H9 (cell line): ENCODE measurements around the gene PTF1A. TPM values are rescaled to one million over a fixed set of nuclear protein-coding genes. Genes with fewer than 3 reads are reported as not detected.

Experiments used
- DNase-seq: peaks from one replicate; pipeline ENCODE4 v3.0.0-alpha.2; 2017
- H2AFZ ChIP-seq: one replicate; pipeline ENCODE4 v1.6.1; 2013; ENCODE audit warnings: mild to moderate bottlenecking, low read length, control low read depth, moderate library complexity
- H2AK5ac ChIP-seq: 2 replicates; pipeline ENCODE4 v1.6.1; 2013; ENCODE audit warnings: low read length, control low read depth, mixed read lengths; ENCODE audit not compliant: insufficient read length
- H2BK120ac ChIP-seq: one replicate; pipeline ENCODE4 v1.6.1; 2013; ENCODE audit warnings: low read depth, mild to moderate bottlenecking, low read length, control low read depth, inconsistent platforms; ENCODE audit not compliant: poor library complexity, severe bottlenecking
- H2BK12ac ChIP-seq: 2 replicates; pipeline ENCODE4 v1.6.1; 2013; ENCODE audit warnings: low read length, control low read depth, mixed read lengths, low read depth; ENCODE audit not compliant: insufficient read length
- H2BK15ac ChIP-seq: 2 replicates; pipeline ENCODE4 v1.6.1; 2013; ENCODE audit warnings: low read depth, low read length, control low read depth
- H2BK20ac ChIP-seq: one replicate; pipeline ENCODE4 v1.6.1; 2013; ENCODE audit warnings: low read depth, mild to moderate bottlenecking, low read length, control low read depth, inconsistent platforms; ENCODE audit not compliant: poor library complexity, severe bottlenecking
- H2BK5ac ChIP-seq: 2 replicates; pipeline ENCODE4 v1.6.1; 2013; ENCODE audit warnings: low read length, control low read depth, mixed read lengths; ENCODE audit not compliant: insufficient read length
- H3K14ac ChIP-seq: 2 replicates; pipeline ENCODE4 v1.6.1; 2013; ENCODE audit warnings: low read length, control low read depth; ENCODE audit not compliant: insufficient read depth
- H3K18ac ChIP-seq: 2 replicates; pipeline ENCODE4 v1.6.1; 2013; ENCODE audit warnings: low read depth, mild to moderate bottlenecking, mixed read lengths, low read length, control low read depth; ENCODE audit not compliant: insufficient read length
- H3K23ac ChIP-seq: 2 replicates; pipeline ENCODE4 v1.6.1; 2013; ENCODE audit warnings: low read length, control low read depth, mixed read lengths, low read depth; ENCODE audit not compliant: insufficient read length
- H3K23me2 ChIP-seq: 2 replicates; pipeline ENCODE4 v1.6.1; 2013; ENCODE audit warnings: low read depth, mild to moderate bottlenecking, mixed read lengths, low read length, control low read depth; ENCODE audit not compliant: insufficient read length, poor library complexity, severe bottlenecking
- H3K27ac ChIP-seq: 2 replicates; pipeline ENCODE4 v1.5.1; 2013; ENCODE audit warnings: low read length, control low read depth, mixed read lengths, low read depth; ENCODE audit not compliant: insufficient read length
- H3K27me3 ChIP-seq: 2 replicates; pipeline ENCODE4 v1.6.1; 2013; ENCODE audit warnings: low read length, control low read depth, inconsistent platforms; ENCODE audit not compliant: insufficient read depth
- H3K4ac ChIP-seq: 2 replicates; pipeline ENCODE4 v1.6.1; 2013; ENCODE audit warnings: low read depth, mild to moderate bottlenecking, control low read depth, inconsistent platforms, low read length, moderate library complexity
- H3K4me1 ChIP-seq: 2 replicates; pipeline ENCODE4 v1.6.1; 2013; ENCODE audit warnings: low read length, control low read depth, inconsistent platforms; ENCODE audit not compliant: insufficient read depth
- H3K4me2 ChIP-seq: 2 replicates; pipeline ENCODE4 v1.6.1; 2013; ENCODE audit warnings: low read length, control low read depth, mixed read lengths; ENCODE audit not compliant: insufficient read length, insufficient read depth
- H3K56ac ChIP-seq: 2 replicates; pipeline ENCODE4 v1.6.1; 2013; ENCODE audit warnings: low read depth, mild to moderate bottlenecking, mixed read lengths, low read length, control low read depth; ENCODE audit not compliant: insufficient read length
- H3K79me1 ChIP-seq: 2 replicates; pipeline ENCODE4 v1.6.1; 2013; ENCODE audit warnings: low read depth, mild to moderate bottlenecking, moderate library complexity, low read length, control low read depth, inconsistent platforms; ENCODE audit not compliant: insufficient read depth, poor library complexity, severe bottlenecking
- H3K79me2 ChIP-seq: 2 replicates; pipeline ENCODE4 v1.6.1; 2013; ENCODE audit warnings: low read length, control low read depth, inconsistent platforms; ENCODE audit not compliant: insufficient read depth
- H3K9ac ChIP-seq: 2 replicates; pipeline ENCODE4 v1.6.1; 2013; ENCODE audit warnings: low read length, control low read depth, mixed read lengths; ENCODE audit not compliant: insufficient read length; ENCODE audit errors: extremely low read depth
- H3K9me3 ChIP-seq: one replicate; pipeline ENCODE4 v1.6.1; 2013; ENCODE audit warnings: low read depth, low read length, inconsistent platforms; ENCODE audit not compliant: control insufficient read depth
- H3T11ph ChIP-seq: one replicate; pipeline ENCODE4 v1.6.1; 2013; ENCODE audit warnings: mild to moderate bottlenecking, low read length, control low read depth, inconsistent platforms
- H4K20me1 ChIP-seq: one replicate; pipeline ENCODE4 v1.6.1; 2013; ENCODE audit not compliant: control insufficient read depth, insufficient read length, insufficient read depth
- H4K5ac ChIP-seq: 2 replicates; pipeline ENCODE4 v1.6.1; 2013; ENCODE audit warnings: low read depth, mild to moderate bottlenecking, mixed read lengths, low read length, control low read depth; ENCODE audit not compliant: insufficient read length
- H4K8ac ChIP-seq: replicated peaks from 2 replicates; pipeline ENCODE4 v1.6.1; 2013; ENCODE audit warnings: low read length, control low read depth, mixed read lengths, low read depth; ENCODE audit not compliant: insufficient read length
- H4K91ac ChIP-seq: 2 replicates; pipeline ENCODE4 v1.6.1; 2013; ENCODE audit warnings: low read depth, mild to moderate bottlenecking, moderate library complexity, mixed read lengths, low read length, control low read depth; ENCODE audit not compliant: insufficient read length
- H3K27ac Mint-ChIP-seq, 3 experiments: 2 replicates in 2 of 3; 3 replicates in 1 of 3; pipeline ENCODE4 v1.8.0; 2020 to 2021; ENCODE audit warnings: mixed read lengths in 3 of 3, mild to moderate bottlenecking in 1 of 3, moderate library complexity in 1 of 3
- H3K27me3 Mint-ChIP-seq: 2 replicates; pipeline ENCODE4 v1.8.0; 2021; ENCODE audit warnings: low read depth, mild to moderate bottlenecking, moderate library complexity, mixed read lengths
- H3K36me3 Mint-ChIP-seq, 3 experiments: 2 replicates in 2 of 3; 3 replicates in 1 of 3; pipeline ENCODE4 v1.8.0; 2020 to 2021; ENCODE audit warnings: low read depth in 3 of 3, mixed read lengths in 3 of 3; ENCODE audit not compliant: insufficient read depth in 1 of 3
- H3K4me1 Mint-ChIP-seq, 2 experiments: 2 replicates each; pipeline ENCODE4 v1.8.0; 2020; ENCODE audit warnings: mixed read lengths in 2 of 2
- H3K4me3 Mint-ChIP-seq, 2 experiments: 2 replicates in 1 of 2; 3 replicates in 1 of 2; pipeline ENCODE4 v1.8.0; 2020 to 2021; ENCODE audit warnings: mild to moderate bottlenecking in 2 of 2, mixed read lengths in 2 of 2, moderate library complexity in 1 of 2
- H3K9me3 Mint-ChIP-seq, 2 experiments: 2 replicates in 1 of 2; 3 replicates in 1 of 2; pipeline ENCODE4 v1.8.0; 2020; ENCODE audit warnings: mild to moderate bottlenecking in 2 of 2, mixed read lengths in 2 of 2, moderate library complexity in 1 of 2
- CTCF ChIP-seq: fragments of 200-600 bp; sonication (generic); conservative IDR thresholded peaks from 3 replicates; pipeline ENCODE4 v1.8.0; 2021; ENCODE audit warnings: antibody characterized with exemption, mild to moderate bottlenecking
- WGBS: extraction: QIAGEN DNeasy Blood & Tissue Kit; methylation state at CpG from one replicate; pipeline ENCODE4 v1.1.7; 2013; ENCODE audit warnings: missing lambda C conversion rate, low lambda C conversion rate, mixed read lengths; ENCODE audit not compliant: insufficient read length; ENCODE audit errors: extremely low coverage; 5-methylcytosine and 5-hydroxymethylcytosine counted together
- total RNA-seq: library from RNA; stranded (reverse); gene quantifications from 2 replicates; pipeline ENCODE4 v1.2.1, GENCODE V29; 2021

Gene PTF1A
- total RNA-seq, 1 experiment from 2014 or later: not detected

- H3K79me1 ChIP-seq: no peaks in the 10 kb centered on the region
- peaks cover 3% of the 10 kb centered on the region for H4K20me1 ChIP-seq
- no peak overlapping the region for H2BK12ac ChIP-seq
- H3K4me3 Mint-ChIP-seq: no peak overlapping the region
- H3K27ac Mint-ChIP-seq: no peak overlapping the region
- H3K23ac ChIP-seq: no peak overlapping the region
- no peak overlapping the region for H2BK5ac ChIP-seq
- peaks cover 6% of the 10 kb centered on the region for H3K23me2 ChIP-seq
- no peak overlapping the region for H4K8ac ChIP-seq
- no peak overlapping the region for H3K18ac ChIP-seq
- H3K36me3 Mint-ChIP-seq: peaks cover 0 to 3% (median 0%) of the 10 kb centered on the region in 3 experiments; a peak in 2 of 7 replicates
- no peaks in the 10 kb centered on the region for H3K9me3 ChIP-seq
- H4K5ac ChIP-seq: no peak overlapping the region
- H3K27ac ChIP-seq: no peak overlapping the region
- no peak overlapping the region for H3K4me2 ChIP-seq
- no CpG with 5 or more reads among the region's 5 CpGs for WGBS
- H2AK5ac ChIP-seq: no peak overlapping the region
- no peak for TF ChIP-seq CTCF
- H2AFZ ChIP-seq: no peak overlapping the region
- no peaks in the 10 kb centered on the region for H3K79me2 ChIP-seq
- H3K4ac ChIP-seq: no peak overlapping the region
- H2BK15ac ChIP-seq: no peak overlapping the region
- no peak overlapping the region for H2BK20ac ChIP-seq
- H3K27me3 ChIP-seq: peaks cover 72% of the 10 kb centered on the region
- no peak overlapping the region for H4K91ac ChIP-seq
- no peak overlapping the region for H3T11ph ChIP-seq
- no peak overlapping the region for H2BK120ac ChIP-seq
- no peak overlapping the region for H3K9ac ChIP-seq
- no peak for DNase-seq
- H3K56ac ChIP-seq: no peak overlapping the region
- 0 out of 2 replicates have a peak, but pooled peaks cover 2% of the 10 kb centered on the region for H3K4me1 ChIP-seq
- H3K14ac ChIP-seq: no peak overlapping the region
- H3K27me3 Mint-ChIP-seq: peaks cover 95% of the 10 kb centered on the region
- peaks cover 2 to 8% of the 10 kb centered on the region in 2 experiments for H3K9me3 Mint-ChIP-seq
- peaks cover 21 to 34% of the 10 kb centered on the region in 2 experiments for H3K4me1 Mint-ChIP-seq
These were observed 3.1 kb upstream of the PTF1A start for GRCh38 chr10:23189024-23189423.
